ENCODE results near the gene TRIP13.

The TRIP13 gene

DNA sequence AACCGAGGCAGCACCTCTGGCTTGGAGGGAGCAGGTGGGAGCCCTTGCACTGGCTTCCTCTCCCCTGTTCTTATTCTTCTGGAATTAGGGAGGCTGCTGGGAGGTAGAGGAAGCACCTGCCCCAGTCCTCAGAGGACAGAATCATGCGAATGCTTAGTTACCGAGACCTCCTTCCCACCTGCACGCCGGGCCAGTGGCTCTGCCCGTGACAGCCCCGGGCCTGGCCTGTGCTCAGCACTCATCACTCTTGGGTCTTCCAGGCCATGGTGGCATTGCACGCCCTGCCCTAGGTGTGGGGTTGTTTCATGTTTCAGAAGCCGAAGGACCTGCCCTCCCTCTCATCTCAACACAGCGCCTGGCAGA, 70.6 kb downstream of the TRIP13 start:
- peaks cover 22% of the 10 kb centered on the region for H3K4me1 ChIP-seq (ENCODE audit: control insufficient read depth, low read length)

DNA sequence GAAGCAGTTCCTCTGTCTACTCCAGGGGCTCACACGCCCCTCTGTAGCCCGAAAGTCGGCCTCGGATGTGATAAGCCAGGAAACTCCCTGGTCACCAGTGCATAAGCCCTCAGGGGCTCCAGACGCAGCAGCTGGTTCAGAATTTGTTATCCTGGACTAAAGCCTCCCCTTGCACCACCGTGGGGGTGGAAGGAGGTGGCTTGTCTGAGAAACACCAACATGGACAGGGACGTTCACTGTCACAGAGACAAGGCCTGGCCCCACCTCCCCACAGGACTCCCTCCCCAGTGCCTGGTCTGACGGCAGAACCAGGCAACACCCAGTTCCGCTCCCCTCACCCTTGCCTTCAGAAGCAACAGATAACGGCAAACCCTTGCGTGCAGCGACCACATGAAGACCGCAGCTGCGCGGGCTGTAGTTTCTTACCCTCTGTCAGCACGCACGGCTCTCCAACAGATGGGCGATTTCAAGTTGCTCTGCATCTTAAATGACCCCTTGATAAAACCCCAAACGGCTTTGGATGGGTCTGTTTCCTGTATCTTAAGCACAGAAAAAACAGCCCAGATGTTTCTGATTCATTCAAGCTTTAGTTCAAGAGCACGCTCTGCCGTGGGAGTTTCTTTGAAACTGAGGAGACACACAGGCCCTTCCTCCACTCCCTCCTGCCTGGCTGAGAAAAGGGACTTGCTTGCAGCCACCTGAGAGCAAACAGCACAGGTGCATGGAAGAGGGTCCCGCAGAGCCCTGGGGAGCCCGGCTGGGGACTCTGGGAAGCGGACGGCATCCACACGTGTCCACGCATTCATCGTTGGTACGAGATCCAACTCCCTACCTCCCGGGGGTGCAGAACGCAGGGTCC, 71.2 kb downstream of the TRIP13 start:
- Histone ChIP-seq H3K4me1 (ENCODE audit: control insufficient read depth, low read length) (peaks cover 22% of the 10 kb centered on the region), H3K27ac (ENCODE audit: low read depth, low read length) (peak overlapping the region; percentile 59), H3K27me3 (ENCODE audit: control insufficient read depth, low read length) (peaks cover 4% of the 10 kb centered on the region; the same call in 1 of the 2 replicates)

More for the DNA sequence above, 70.6 kb downstream of the TRIP13 start:
- Histone ChIP-seq H3K36me3 (ENCODE audit: control insufficient read depth, low read length) (no peaks in the 10 kb centered on the region), H4K20me1 (ENCODE audit: control insufficient read depth, insufficient read depth, low read depth, low read length) (no peaks in the 10 kb centered on the region), H3K27ac (ENCODE audit: low read depth, low read length) (peak overlapping the region; percentile 59), H3K79me2 (ENCODE audit: control insufficient read depth, low read length) (no peaks in the 10 kb centered on the region), H3K9me2 (replicated peaks; ENCODE audit: control insufficient read depth, low read length) (no peaks in the 10 kb centered on the region), H3F3A (ENCODE audit: control insufficient read depth, insufficient read depth) (no peaks in the 10 kb centered on the region), H3K27me3 (ENCODE audit: control insufficient read depth, low read length) (peaks cover 3% of the 10 kb centered on the region; the same call in 1 of the 2 replicates), H3K4me3 (ENCODE audit: low read length) (no peak overlapping the region), H3K9me3 (ENCODE audit: control insufficient read depth, insufficient read depth, low read length) (no peaks in the 10 kb centered on the region), H3K4me2 (ENCODE audit: low read length) (peak overlapping the region; percentile 21)
- TF ChIP-seq, protein P1, sequence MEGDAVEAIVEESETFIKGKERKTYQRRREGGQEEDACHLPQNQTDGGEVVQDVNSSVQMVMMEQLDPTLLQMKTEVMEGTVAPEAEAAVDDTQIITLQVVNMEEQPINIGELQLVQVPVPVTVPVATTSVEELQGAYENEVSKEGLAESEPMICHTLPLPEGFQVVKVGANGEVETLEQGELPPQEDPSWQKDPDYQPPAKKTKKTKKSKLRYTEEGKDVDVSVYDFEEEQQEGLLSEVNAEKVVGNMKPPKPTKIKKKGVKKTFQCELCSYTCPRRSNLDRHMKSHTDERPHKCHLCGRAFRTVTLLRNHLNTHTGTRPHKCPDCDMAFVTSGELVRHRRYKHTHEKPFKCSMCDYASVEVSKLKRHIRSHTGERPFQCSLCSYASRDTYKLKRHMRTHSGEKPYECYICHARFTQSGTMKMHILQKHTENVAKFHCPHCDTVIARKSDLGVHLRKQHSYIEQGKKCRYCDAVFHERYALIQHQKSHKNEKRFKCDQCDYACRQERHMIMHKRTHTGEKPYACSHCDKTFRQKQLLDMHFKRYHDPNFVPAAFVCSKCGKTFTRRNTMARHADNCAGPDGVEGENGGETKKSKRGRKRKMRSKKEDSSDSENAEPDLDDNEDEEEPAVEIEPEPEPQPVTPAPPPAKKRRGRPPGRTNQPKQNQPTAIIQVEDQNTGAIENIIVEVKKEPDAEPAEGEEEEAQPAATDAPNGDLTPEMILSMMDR (IDR thresholded peaks at IDR 0.05; ENCODE audit: low read depth, low read length, poor library complexity, severe bottlenecking) = no peak

DNA sequence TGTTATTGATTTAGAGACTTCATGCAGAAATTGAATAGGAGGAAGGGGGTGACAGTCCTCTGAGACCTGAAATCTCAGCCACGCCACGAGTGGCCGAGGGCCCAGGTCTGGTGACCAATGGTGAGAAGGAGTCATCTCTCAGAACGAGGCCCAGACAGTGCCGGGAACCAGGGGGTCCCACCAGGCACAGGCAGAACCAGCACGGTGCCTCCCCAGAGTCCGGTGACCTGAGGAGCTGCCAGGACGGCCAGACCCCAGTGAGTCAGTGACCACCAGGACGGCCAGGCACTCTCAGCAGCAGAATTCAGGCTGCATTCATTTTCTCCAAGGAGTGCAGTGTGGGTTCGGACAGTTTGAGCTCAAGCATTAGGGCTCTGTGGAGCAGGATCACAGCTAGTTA, 72.1 kb downstream of the TRIP13 start:
- no peak overlapping the region for H3K4me3 ChIP-seq (ENCODE audit: low read length)
- no peaks in the 10 kb centered on the region for H4K20me1 ChIP-seq (ENCODE audit: control insufficient read depth, insufficient read depth, low read depth, low read length)
- no peaks in the 10 kb centered on the region for H3K79me2 ChIP-seq (ENCODE audit: control insufficient read depth, low read length)
- no peaks in the 10 kb centered on the region for H3K36me3 ChIP-seq (ENCODE audit: control insufficient read depth, low read length)
- H3K9me2 ChIP-seq (replicated peaks; ENCODE audit: control insufficient read depth, low read length) = no peaks in the 10 kb centered on the region
- H3K9me3 ChIP-seq (ENCODE audit: control insufficient read depth, insufficient read depth, low read length) = no peaks in the 10 kb centered on the region
- H3K27ac ChIP-seq (ENCODE audit: low read depth, low read length) = peak overlapping the region; percentile 59
- H3K4me2 ChIP-seq (ENCODE audit: low read length) = peak overlapping the region; percentile 26
- TF ChIP-seq, protein P1 (IDR thresholded peaks at IDR 0.05; ENCODE audit: low read depth, low read length, poor library complexity, severe bottlenecking) = no peak
- TF ChIP-seq EZH2phosphoT487 (IDR thresholded peaks at IDR 0.05; ENCODE audit: borderline replicate concordance, low read length) = no peak
- no peaks in the 10 kb centered on the region for H3F3A ChIP-seq (ENCODE audit: control insufficient read depth, insufficient read depth)
- H3K4me1 ChIP-seq (ENCODE audit: control insufficient read depth, low read length) = peaks cover 22% of the 10 kb centered on the region
- H3K27me3 ChIP-seq (ENCODE audit: control insufficient read depth, low read length) = peaks cover 4% of the 10 kb centered on the region; the same call in 1 of the 2 replicates

More for the DNA sequence above, 71.2 kb downstream of the TRIP13 start:
- H3F3A ChIP-seq (ENCODE audit: control insufficient read depth, insufficient read depth) = no peaks in the 10 kb centered on the region
- peak overlapping the region; percentile 5; the same call in 1 of the 2 replicates for H3K4me3 ChIP-seq (ENCODE audit: low read length)
- no peaks in the 10 kb centered on the region for H3K79me2 ChIP-seq (ENCODE audit: control insufficient read depth, low read length)
- no peaks in the 10 kb centered on the region for H3K9me3 ChIP-seq (ENCODE audit: control insufficient read depth, insufficient read depth, low read length)
- H3K36me3 ChIP-seq (ENCODE audit: control insufficient read depth, low read length) = no peaks in the 10 kb centered on the region
- no peaks in the 10 kb centered on the region for H4K20me1 ChIP-seq (ENCODE audit: control insufficient read depth, insufficient read depth, low read depth, low read length)
- TF ChIP-seq, protein P1 (IDR thresholded peaks at IDR 0.05; ENCODE audit: low read depth, low read length, poor library complexity, severe bottlenecking) = no peak
- TF ChIP-seq EZH2phosphoT487 (IDR thresholded peaks at IDR 0.05; ENCODE audit: borderline replicate concordance, low read length) = no peak
- H3K9me2 ChIP-seq (replicated peaks; ENCODE audit: control insufficient read depth, low read length) = no peaks in the 10 kb centered on the region
- peak overlapping the region; percentile 26 for H3K4me2 ChIP-seq (ENCODE audit: low read length)
